ENCODE measurements around the gene MGAT2. TPM values are rescaled to one million over a fixed set of nuclear protein-coding genes. Genes with fewer than 3 reads are reported as not detected.
"Not testable (repeated sequence)": the region's sequence is repeated elsewhere in the genome, so short reads cannot be mapped to it uniquely, and the experiment has no call there.

MGAT2 gene
- total and polyA plus RNA-seq, 2 experiments from 2014 or later, result 53.5 to 81.3 TPM

- Histone ChIP-seq H3K9me2 (replicated peaks; ENCODE audit: insufficient read depth) (no peaks in the 10 kb centered on the region), H4K20me1 (ENCODE audit: insufficient read depth, poor library complexity, severe bottlenecking) (peaks cover 53% of the 10 kb centered on the region), H2AFZ (no peak overlapping the region), H3K4me2 (peak overlapping the region; percentile 82), H3K9me3 (ENCODE audit: low read depth) (no peaks in the 10 kb centered on the region), H3K27ac (no peak overlapping the region), H3K4me3 (no peak overlapping the region), H3K4me1 (ENCODE audit: insufficient read depth) (peaks cover 8% of the 10 kb centered on the region), H3K79me2 (peaks cover 73% of the 10 kb centered on the region), H3K27me3 (no peaks in the 10 kb centered on the region), H3K36me3 (replicated peaks; ENCODE audit: insufficient read depth, low read depth) (peaks cover 8% of the 10 kb centered on the region)
- WGBS (ENCODE audit: low lambda C conversion rate, missing lambda C conversion rate), result 87% methylated on average over 6 of the region's 6 CpGs
- DNase-seq (ENCODE audit: low spot score), result no peak
- TF ChIP-seq CTCF (IDR thresholded peaks at IDR 0.05; ENCODE audit: poor library complexity), result no peak
- no peak for TF ChIP-seq EZH2phosphoT487 (IDR thresholded peaks at IDR 0.05; ENCODE audit: low read depth, severe bottlenecking, unreplicated experiment)
- no peak for TF ChIP-seq EZH2 (IDR thresholded peaks at IDR 0.05; ENCODE audit: borderline replicate concordance)
These were observed 37.0 kb upstream of the MGAT2 start for GRCh38 chr14:49583629-49584028.

GRCh38 chr14:49584058-49584457 is 36.5 kb upstream of the MGAT2 start:
- Histone ChIP-seq H3K4me2 (peak overlapping the region; percentile 82), H4K20me1 (ENCODE audit: insufficient read depth, poor library complexity, severe bottlenecking) (peaks cover 53% of the 10 kb centered on the region), H3K4me1 (ENCODE audit: insufficient read depth) (peaks cover 8% of the 10 kb centered on the region), H3K4me3 (peak overlapping the region; percentile 57), H3K9me2 (replicated peaks; ENCODE audit: insufficient read depth) (no peaks in the 10 kb centered on the region), H3K36me3 (replicated peaks; ENCODE audit: insufficient read depth, low read depth) (peaks cover 8% of the 10 kb centered on the region), H2AFZ (no peak overlapping the region), H3K27ac (no peak overlapping the region), H3K79me2 (peaks cover 70% of the 10 kb centered on the region), H3K27me3 (no peaks in the 10 kb centered on the region), H3K9me3 (ENCODE audit: low read depth) (no peaks in the 10 kb centered on the region)
- 89% methylated on average over 11 of the region's 11 CpGs for WGBS (ENCODE audit: low lambda C conversion rate, missing lambda C conversion rate)
- DNase-seq (ENCODE audit: low spot score), result no peak
- TF ChIP-seq EZH2 (IDR thresholded peaks at IDR 0.05; ENCODE audit: borderline replicate concordance), result no peak
- TF ChIP-seq CTCF (IDR thresholded peaks at IDR 0.05; ENCODE audit: poor library complexity), result no peak
- TF ChIP-seq EZH2phosphoT487 (IDR thresholded peaks at IDR 0.05; ENCODE audit: low read depth, severe bottlenecking, unreplicated experiment), result no peak

GRCh38 chr14:49584981-49585640 is 35.5 kb upstream of the MGAT2 start:
- H3K4me3 ChIP-seq, result peak overlapping the region; percentile 57
- not testable (repeated sequence) for H3K27me3 ChIP-seq; DNase-seq (ENCODE audit: low spot score); H3K4me1 ChIP-seq (ENCODE audit: insufficient read depth); H3K9me3 ChIP-seq (ENCODE audit: low read depth); H3K36me3 ChIP-seq (replicated peaks; ENCODE audit: insufficient read depth, low read depth); H3K9me2 ChIP-seq (replicated peaks; ENCODE audit: insufficient read depth)
- H4K20me1 ChIP-seq (ENCODE audit: insufficient read depth, poor library complexity, severe bottlenecking), result peaks cover 44% of the 10 kb centered on the region
- peak overlapping the region; percentile 82 for H3K4me2 ChIP-seq
- peaks cover 60% of the 10 kb centered on the region for H3K79me2 ChIP-seq
- H3K27ac ChIP-seq, result peak overlapping the region; percentile 92
- WGBS (ENCODE audit: low lambda C conversion rate, missing lambda C conversion rate), result 5% methylated on average over 32 of the region's 32 CpGs
- H2AFZ ChIP-seq, result peak overlapping the region; percentile 44

GRCh38 chr14:49585803-49586672 is 34.6 kb upstream of the MGAT2 start, which contains the start of gene RPS29:
Gene RPS29, minus strand, starts transcription at chr14:49586380. Its CDS starts 34 bp downstream, at chr14:49586346.
- H3K36me3 ChIP-seq (replicated peaks; ENCODE audit: insufficient read depth, low read depth), result peaks cover 8% of the 10 kb centered on the region
- no peaks in the 10 kb centered on the region for H3K9me3 ChIP-seq (ENCODE audit: low read depth)
- WGBS (ENCODE audit: low lambda C conversion rate, missing lambda C conversion rate), result 1% methylated on average over 55 of the region's 55 CpGs
- no peaks in the 10 kb centered on the region for H3K27me3 ChIP-seq
- peaks cover 35% of the 10 kb centered on the region for H4K20me1 ChIP-seq (ENCODE audit: insufficient read depth, poor library complexity, severe bottlenecking)
- H2AFZ ChIP-seq, result peak within 1 kb of the TSS; percentile 44
- peak within 1 kb of the TSS; percentile 92 for H3K27ac ChIP-seq
- peaks cover 51% of the 10 kb centered on the region for H3K79me2 ChIP-seq
- H3K4me2 ChIP-seq, result peak within 1 kb of the TSS; percentile 82
- no peaks in the 10 kb centered on the region for H3K9me2 ChIP-seq (replicated peaks; ENCODE audit: insufficient read depth)
- peak within 1 kb of the TSS; percentile 57 for H3K4me3 ChIP-seq
- peak; percentile 98 for DNase-seq (ENCODE audit: low spot score)
- H3K4me1 ChIP-seq (ENCODE audit: insufficient read depth), result peaks cover 8% of the 10 kb centered on the region
- no peak for TF ChIP-seq EZH2 (IDR thresholded peaks at IDR 0.05; ENCODE audit: borderline replicate concordance)
- TF ChIP-seq CTCF (IDR thresholded peaks at IDR 0.05; ENCODE audit: poor library complexity), result no peak
- TF ChIP-seq EZH2phosphoT487 (IDR thresholded peaks at IDR 0.05; ENCODE audit: low read depth, severe bottlenecking, unreplicated experiment), result no peak

All from hepatocyte (in vitro differentiated cells).